Measurements from ENCODE around the gene VPS37C.
"Not testable (repeated sequence)": the region's sequence is repeated elsewhere in the genome, so short reads cannot be mapped to it uniquely, and the experiment has no call there.

The VPS37C gene

GRCh38 chr11:61103851-61104423 is 57.3 kb downstream of the VPS37C start:
- Histone ChIP-seq H3F3A (ENCODE audit: insufficient read depth, low read length) (no peaks in the 10 kb centered on the region), H3K4me3 (ENCODE audit: low read length) (no peak overlapping the region), H3K9me3 (replicated peaks; ENCODE audit: insufficient read depth, low read length) (no peaks in the 10 kb centered on the region), H3K9ac (ENCODE audit: low read length) (no peak overlapping the region), H3K27me3 (replicated peaks; ENCODE audit: insufficient read depth, low read length) (no peaks in the 10 kb centered on the region), H3K79me2 (ENCODE audit: low read length) (no peaks in the 10 kb centered on the region), H3K9me2 (replicated peaks; ENCODE audit: insufficient read depth, low read length) (no peaks in the 10 kb centered on the region), H3K27ac (ENCODE audit: low read length) (no peak overlapping the region), H3K4me1 (ENCODE audit: low read length) (no peaks in the 10 kb centered on the region), H4K20me1 (ENCODE audit: insufficient read depth, low read length) (no peaks in the 10 kb centered on the region), H3K4me2 (ENCODE audit: low read depth, low read length) (no peak overlapping the region), H3K36me3 (replicated peaks; ENCODE audit: insufficient read depth, low read length) (no peaks in the 10 kb centered on the region), H2AFZ (ENCODE audit: low read length) (no peak overlapping the region)
- TF ChIP-seq, protein P1, sequence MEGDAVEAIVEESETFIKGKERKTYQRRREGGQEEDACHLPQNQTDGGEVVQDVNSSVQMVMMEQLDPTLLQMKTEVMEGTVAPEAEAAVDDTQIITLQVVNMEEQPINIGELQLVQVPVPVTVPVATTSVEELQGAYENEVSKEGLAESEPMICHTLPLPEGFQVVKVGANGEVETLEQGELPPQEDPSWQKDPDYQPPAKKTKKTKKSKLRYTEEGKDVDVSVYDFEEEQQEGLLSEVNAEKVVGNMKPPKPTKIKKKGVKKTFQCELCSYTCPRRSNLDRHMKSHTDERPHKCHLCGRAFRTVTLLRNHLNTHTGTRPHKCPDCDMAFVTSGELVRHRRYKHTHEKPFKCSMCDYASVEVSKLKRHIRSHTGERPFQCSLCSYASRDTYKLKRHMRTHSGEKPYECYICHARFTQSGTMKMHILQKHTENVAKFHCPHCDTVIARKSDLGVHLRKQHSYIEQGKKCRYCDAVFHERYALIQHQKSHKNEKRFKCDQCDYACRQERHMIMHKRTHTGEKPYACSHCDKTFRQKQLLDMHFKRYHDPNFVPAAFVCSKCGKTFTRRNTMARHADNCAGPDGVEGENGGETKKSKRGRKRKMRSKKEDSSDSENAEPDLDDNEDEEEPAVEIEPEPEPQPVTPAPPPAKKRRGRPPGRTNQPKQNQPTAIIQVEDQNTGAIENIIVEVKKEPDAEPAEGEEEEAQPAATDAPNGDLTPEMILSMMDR (IDR thresholded peaks at IDR 0.05; ENCODE audit: low read length), result no peak
- no peak for TF ChIP-seq EZH2phosphoT487 (IDR thresholded peaks at IDR 0.05; ENCODE audit: low read length)
- no peak for TF ChIP-seq EZH2 (optimal IDR thresholded peaks at IDR 0.05; ENCODE audit: low read depth, low read length)
- DNase-seq, result no peak

DNA sequence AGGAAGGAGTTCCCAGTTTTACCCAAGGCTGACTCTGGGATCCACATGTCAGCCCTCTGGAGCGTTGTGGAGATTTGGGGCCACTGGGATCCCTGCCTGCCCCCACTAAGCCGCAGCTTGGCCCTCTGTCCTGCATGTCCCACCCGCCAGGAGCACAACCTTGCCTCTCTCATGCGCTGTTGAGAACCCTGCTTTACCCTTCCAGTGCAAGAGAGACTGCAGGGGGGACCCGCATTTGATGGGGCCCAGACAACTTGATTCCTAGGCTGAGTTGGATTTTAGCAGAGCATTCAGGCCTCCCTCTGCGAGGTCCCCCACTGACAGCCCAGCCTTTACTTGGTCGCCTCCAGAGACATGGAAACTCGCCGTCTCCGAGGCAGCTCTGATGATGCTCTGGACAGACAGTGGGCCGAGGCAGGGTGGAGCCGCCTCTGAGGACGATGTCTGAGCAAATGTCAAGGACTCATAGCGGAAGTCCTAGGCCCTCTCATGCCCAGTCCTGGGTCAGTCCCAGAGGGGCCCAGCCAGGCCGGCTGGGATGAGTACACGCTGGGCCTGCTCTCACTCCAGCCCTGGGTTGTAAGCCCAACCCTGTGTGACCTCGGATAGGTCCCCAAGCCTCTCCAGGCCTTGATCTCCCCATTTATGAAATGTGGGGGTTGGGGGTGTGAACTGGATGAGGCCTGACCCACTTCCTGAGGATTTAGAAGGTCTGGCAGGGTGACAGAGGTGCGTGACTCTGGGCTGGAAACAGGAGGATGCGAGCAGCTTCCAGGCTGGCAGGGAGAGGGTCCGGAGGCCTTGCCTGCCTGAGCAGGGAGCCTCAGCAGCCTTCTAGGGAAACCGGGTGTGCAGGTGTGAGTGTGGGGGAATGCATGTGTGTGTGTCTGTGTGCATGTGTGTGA is 58.3 kb downstream of the VPS37C start:
- H3K9me2 ChIP-seq (replicated peaks; ENCODE audit: insufficient read depth, low read length), result no peaks in the 10 kb centered on the region
- H3K4me1 ChIP-seq (ENCODE audit: low read length), result no peaks in the 10 kb centered on the region
- no peaks in the 10 kb centered on the region for H3K9me3 ChIP-seq (replicated peaks; ENCODE audit: insufficient read depth, low read length)
- H3K4me2 ChIP-seq (ENCODE audit: low read depth, low read length), result no peak overlapping the region
- no peak overlapping the region for H3K4me3 ChIP-seq (ENCODE audit: low read length)
- DNase-seq, result no peak
- H3K27me3 ChIP-seq (replicated peaks; ENCODE audit: insufficient read depth, low read length), result no peaks in the 10 kb centered on the region
- H3K27ac ChIP-seq (ENCODE audit: low read length), result no peak overlapping the region
- no peaks in the 10 kb centered on the region for H3K79me2 ChIP-seq (ENCODE audit: low read length)
- H3F3A ChIP-seq (ENCODE audit: insufficient read depth, low read length), result no peaks in the 10 kb centered on the region
- no peaks in the 10 kb centered on the region for H4K20me1 ChIP-seq (ENCODE audit: insufficient read depth, low read length)
- H3K36me3 ChIP-seq (replicated peaks; ENCODE audit: insufficient read depth, low read length), result no peaks in the 10 kb centered on the region
- no peak overlapping the region for H2AFZ ChIP-seq (ENCODE audit: low read length)
- TF ChIP-seq EZH2phosphoT487 (IDR thresholded peaks at IDR 0.05; ENCODE audit: low read length) (no peak), EZH2 (optimal IDR thresholded peaks at IDR 0.05; ENCODE audit: low read depth, low read length) (no peak)
- TF ChIP-seq, protein P1 (IDR thresholded peaks at IDR 0.05; ENCODE audit: low read length), result no peak
- H3K9ac ChIP-seq (ENCODE audit: low read length), result no peak overlapping the region

- no peak overlapping the region for H3K4me2 ChIP-seq (ENCODE audit: low read depth, low read length)
- no peaks in the 10 kb centered on the region for H3K4me1 ChIP-seq (ENCODE audit: low read length)
- H3K79me2 ChIP-seq (ENCODE audit: low read length), result no peaks in the 10 kb centered on the region
- H3K4me3 ChIP-seq (ENCODE audit: low read length), result no peak overlapping the region
- H3K9me2 ChIP-seq (replicated peaks; ENCODE audit: insufficient read depth, low read length), result no peaks in the 10 kb centered on the region
- no peak overlapping the region for H3K9ac ChIP-seq (ENCODE audit: low read length)
- no peaks in the 10 kb centered on the region for H3F3A ChIP-seq (ENCODE audit: insufficient read depth, low read length)
- H4K20me1 ChIP-seq (ENCODE audit: insufficient read depth, low read length), result no peaks in the 10 kb centered on the region
- no peak overlapping the region for H2AFZ ChIP-seq (ENCODE audit: low read length)
- no peaks in the 10 kb centered on the region for H3K27me3 ChIP-seq (replicated peaks; ENCODE audit: insufficient read depth, low read length)
- no peaks in the 10 kb centered on the region for H3K36me3 ChIP-seq (replicated peaks; ENCODE audit: insufficient read depth, low read length)
- TF ChIP-seq, protein P1 (IDR thresholded peaks at IDR 0.05; ENCODE audit: low read length), result no peak
- TF ChIP-seq EZH2 (optimal IDR thresholded peaks at IDR 0.05; ENCODE audit: low read depth, low read length), result no peak
- TF ChIP-seq EZH2phosphoT487 (IDR thresholded peaks at IDR 0.05; ENCODE audit: low read length), result no peak
- no peak for DNase-seq
- H3K9me3 ChIP-seq (replicated peaks; ENCODE audit: insufficient read depth, low read length), result no peaks in the 10 kb centered on the region
- no peak overlapping the region for H3K27ac ChIP-seq (ENCODE audit: low read length)
These were observed 62.4 kb downstream of the VPS37C start for GRCh38 chr11:61098778-61099177.

DNA sequence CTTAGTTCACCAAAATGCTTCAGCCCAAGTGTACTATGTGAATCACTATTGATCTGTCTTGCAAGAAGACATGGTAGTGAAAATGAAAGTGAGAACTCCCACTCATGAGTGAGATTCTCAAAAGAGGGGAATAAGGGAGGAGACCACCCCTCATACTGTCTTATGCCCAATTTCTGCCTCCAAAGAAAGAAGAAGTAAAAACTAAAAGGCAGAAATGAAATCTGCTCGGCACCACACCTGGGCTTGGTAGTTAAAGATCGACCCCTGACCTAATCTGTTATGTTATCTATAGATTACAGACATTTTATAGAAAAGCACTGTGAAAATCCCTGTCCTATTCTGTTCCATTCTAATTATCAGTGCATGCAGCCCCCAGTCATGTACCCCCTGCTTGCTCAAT is 63.0 kb downstream of the VPS37C start:
- not testable (repeated sequence) for H3K4me2 ChIP-seq (ENCODE audit: low read depth, low read length); H3K27ac ChIP-seq (ENCODE audit: low read length); H3K9ac ChIP-seq (ENCODE audit: low read length); H3K9me2 ChIP-seq (replicated peaks; ENCODE audit: insufficient read depth, low read length); H3K27me3 ChIP-seq (replicated peaks; ENCODE audit: insufficient read depth, low read length); H3K36me3 ChIP-seq (replicated peaks; ENCODE audit: insufficient read depth, low read length); H3K4me3 ChIP-seq (ENCODE audit: low read length); H3F3A ChIP-seq (ENCODE audit: insufficient read depth, low read length); H3K79me2 ChIP-seq (ENCODE audit: low read length); H3K4me1 ChIP-seq (ENCODE audit: low read length); H4K20me1 ChIP-seq (ENCODE audit: insufficient read depth, low read length); DNase-seq; H2AFZ ChIP-seq (ENCODE audit: low read length); H3K9me3 ChIP-seq (replicated peaks; ENCODE audit: insufficient read depth, low read length)
